ENCODE measurements around the gene PET100. TPM values are rescaled to one million over a fixed set of nuclear protein-coding genes. Genes with fewer than 3 reads are reported as not detected.

PET100 gene
- total RNA-seq, 4 donors from 2014 or later: 9.5 to 15.1 (median 12.9) TPM

GRCh38 chr19:7619671-7620441, 9.7 kb upstream of the PET100 start:
- in situ Hi-C loops (cut with MboI; ENCODE audit: low sequenced_read_pairs in 4 of 4) (no loop called here), intact Hi-C loops (cut with DNase I; ENCODE audit: low total_unique reads) (loop anchor here (10.0 kb wide), 1 partner anchor 885 kb away; the partner anchor contains the start of genes GPR108 and TRIP10)
- H3K36me3 ChIP-seq: peaks cover 2 to 54% of the 10 kb centered on the region in 2 donors
- peaks cover 7 to 15% of the 10 kb centered on the region in 2 donors for H3K4me1 ChIP-seq
- ATAC-seq: no peak
- no peaks in the 10 kb centered on the region for H3K9me3 ChIP-seq
- no peaks in the 10 kb centered on the region for H3K27me3 ChIP-seq
- no peak for TF ChIP-seq CTCF (IDR thresholded peaks at IDR 0.05 in 4 of 5, conservative IDR thresholded peaks at IDR 0.05 in 1 of 5)
- no peak overlapping the region for H3K4me3 ChIP-seq
- H3K27ac ChIP-seq: peak overlapping the region in 1 of 4 donors; percentile 59
- no peak for DNase-seq

- peaks cover 2 to 63% of the 10 kb centered on the region in 2 donors for H3K36me3 ChIP-seq
- no peak overlapping the region for H3K27ac ChIP-seq
- intact Hi-C loops (cut with DNase I; ENCODE audit: low total_unique reads) (loop anchor here (10.0 kb wide), 1 partner anchor 886 kb away; the partner anchor contains the start of genes GPR108 and TRIP10), in situ Hi-C loops (cut with MboI; ENCODE audit: low sequenced_read_pairs in 4 of 4) (no loop called here)
- ATAC-seq (no peak), DNase-seq (no peak)
- H3K4me1 ChIP-seq: peaks cover 7 to 15% of the 10 kb centered on the region in 2 donors
- TF ChIP-seq CTCF (IDR thresholded peaks at IDR 0.05 in 4 of 5, conservative IDR thresholded peaks at IDR 0.05 in 1 of 5) (no peak), POLR2A (IDR thresholded peaks at IDR 0.05) (no peak)
- H3K4me3 ChIP-seq: no peak overlapping the region
- H3K27me3 ChIP-seq: no peaks in the 10 kb centered on the region
- H3K9me3 ChIP-seq: no peaks in the 10 kb centered on the region
These were observed 8.9 kb upstream of the PET100 start for GRCh38 chr19:7620442-7621412.

- ATAC-seq (no peak), DNase-seq (no peak)
- Histone ChIP-seq H3K4me1 (peaks cover 13 to 23% of the 10 kb centered on the region in 2 donors), H3K27me3 (no peaks in the 10 kb centered on the region), H3K27ac (no peak overlapping the region), H3K4me3 (no peak overlapping the region), H3K9me3 (no peaks in the 10 kb centered on the region), H3K36me3 (peaks cover 2 to 77% of the 10 kb centered on the region in 2 donors)
- intact Hi-C loops (cut with DNase I; ENCODE audit: low total_unique reads) (loop anchor here (10.0 kb wide), 1 partner anchor 888 kb away; the partner anchor contains the start of genes GPR108 and TRIP10), in situ Hi-C loops (cut with MboI; ENCODE audit: low sequenced_read_pairs in 4 of 4) (no loop called here)
- no peak for TF ChIP-seq POLR2A (IDR thresholded peaks at IDR 0.05)
- TF ChIP-seq CTCF (IDR thresholded peaks at IDR 0.05 in 4 of 5, conservative IDR thresholded peaks at IDR 0.05 in 1 of 5): no peak
These were observed 6.5 kb upstream of the PET100 start for GRCh38 chr19:7622933-7623685.

Data from gastrocnemius medialis (tissue), 4 donors.